DMS 273 (cell line): ENCODE measurements around the gene VWA8.
A peak's percentile ranks its signal among the peaks of the same experiment; 100 is the strongest.
"Not testable (repeated sequence)": the region's sequence is repeated elsewhere in the genome, so short reads cannot be mapped to it uniquely, and the experiment has no call there.

Experiments used
- DNase-seq: peaks from one replicate; lab custom pipeline; 2025; ENCODE audit not compliant: unreplicated experiment; lab: John Stamatoyannopoulos, UW

The VWA8 gene

DNA sequence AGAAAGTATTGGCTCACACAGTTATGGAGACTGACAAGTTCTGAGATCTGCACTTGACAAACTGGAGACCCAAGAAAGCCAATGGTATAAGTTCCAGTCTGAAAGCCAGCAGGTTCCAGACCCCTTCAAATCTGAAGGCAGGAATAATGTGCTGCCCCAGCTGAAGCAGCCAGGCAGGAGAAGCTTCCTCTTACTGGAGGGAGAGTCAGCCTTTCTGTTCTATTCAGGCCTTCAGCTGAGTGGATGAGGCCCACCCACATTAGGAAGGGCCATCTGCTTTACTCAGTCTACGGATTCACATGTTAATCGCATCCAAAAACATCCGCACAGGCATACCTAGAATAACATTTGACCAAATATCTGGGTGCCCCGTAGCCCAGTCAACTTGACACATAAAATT lies 8.2 kb upstream of the VWA8 start:
- no peak for DNase-seq

DNA sequence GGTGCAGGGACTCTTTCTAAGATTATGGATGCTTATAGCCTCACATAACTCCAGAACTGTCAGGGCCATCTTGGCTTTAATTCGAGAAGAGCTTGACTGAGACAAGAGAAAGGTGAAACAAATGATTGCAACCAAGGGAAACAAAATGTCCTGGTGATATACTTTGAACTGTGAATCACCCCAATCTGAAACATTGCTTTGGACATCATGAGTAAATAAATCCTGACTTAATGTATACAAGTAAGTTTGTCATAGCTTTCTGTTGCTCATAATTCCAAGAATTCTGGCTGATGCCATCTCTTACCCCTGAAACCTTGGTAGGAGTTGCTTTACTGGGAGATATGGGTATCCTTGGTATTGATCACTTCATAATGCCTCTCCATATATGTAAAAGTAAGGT lies 5.8 kb upstream of the VWA8 start:
- DNase-seq = no peak

DNA sequence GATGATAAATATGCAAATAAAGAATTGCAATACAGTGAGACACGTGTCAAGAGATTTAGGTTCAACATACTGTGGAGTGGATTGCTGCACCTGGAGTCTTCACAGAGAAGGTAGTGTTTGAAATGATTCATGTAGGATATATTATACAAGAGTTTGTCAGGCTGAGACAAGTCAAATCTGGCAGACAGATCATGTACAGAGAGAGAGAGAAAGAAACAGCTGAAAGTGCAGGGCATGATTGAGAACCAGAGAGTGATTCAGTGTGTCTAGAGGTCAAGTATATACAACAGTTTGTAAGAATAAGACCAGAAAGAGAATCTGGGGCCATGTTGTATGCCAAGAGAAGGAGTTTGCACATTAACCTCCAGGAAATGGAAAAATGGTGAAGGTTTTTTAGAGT lies 2.1 kb upstream of the VWA8 start:
- DNase-seq = no peak

DNA sequence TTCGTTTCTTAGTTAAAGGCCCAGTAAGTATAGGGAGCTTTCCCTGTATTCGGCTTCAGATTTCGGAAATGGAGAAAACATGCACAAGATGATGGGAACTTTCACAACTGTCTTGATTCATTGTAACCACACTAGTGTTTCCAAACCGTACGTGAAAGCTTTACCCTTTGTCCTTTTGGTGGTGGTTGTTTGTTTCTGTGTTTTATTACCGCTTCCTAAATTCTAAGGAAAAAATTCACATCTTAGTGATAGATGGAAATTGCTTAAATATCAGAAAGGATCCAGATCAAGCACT lies 504 bp upstream of the VWA8 start:
- DNase-seq = no peak

DNA sequence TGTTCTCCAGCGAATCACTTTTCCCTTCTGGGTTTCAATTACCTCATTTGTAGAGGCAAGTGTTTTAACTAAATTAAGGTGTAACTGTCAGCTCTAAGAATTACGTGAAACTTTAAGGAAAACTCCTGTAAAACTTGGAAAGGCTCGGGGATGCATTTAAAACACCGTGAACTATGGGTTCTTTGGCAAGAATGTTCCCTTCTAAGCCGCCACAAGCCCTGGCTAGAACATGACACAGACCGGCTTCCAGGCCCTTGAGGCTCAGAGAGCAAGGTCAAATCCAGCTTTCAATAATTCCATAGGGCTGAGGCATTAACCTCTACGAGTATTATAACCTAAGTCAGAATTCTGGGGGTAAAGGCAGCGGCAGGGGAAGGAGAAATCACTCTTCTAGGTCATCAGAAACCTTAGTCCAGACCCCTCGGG lies 685 bp downstream of the VWA8 start:
- DNase-seq = peak; percentile 54

DNA sequence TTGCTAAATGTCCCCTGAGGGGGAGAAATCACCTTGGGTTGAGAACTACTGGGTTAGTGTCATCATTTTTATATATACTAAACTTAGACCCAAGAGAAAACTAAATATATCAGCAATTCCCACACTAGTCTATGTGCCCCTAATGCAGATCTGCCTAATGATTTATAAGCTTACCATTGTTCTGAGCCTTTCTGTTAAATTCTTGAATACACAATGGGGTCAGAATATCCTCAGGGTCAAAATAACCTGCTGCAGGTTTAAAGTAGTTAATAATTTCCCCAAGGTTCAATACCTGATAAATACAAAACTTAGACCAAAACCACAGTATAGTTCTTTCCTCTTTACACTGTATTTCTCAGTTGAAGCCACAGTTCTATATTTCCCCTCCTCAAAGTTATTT lies 4.6 kb downstream of the VWA8 start:
- no peak for DNase-seq

DNA sequence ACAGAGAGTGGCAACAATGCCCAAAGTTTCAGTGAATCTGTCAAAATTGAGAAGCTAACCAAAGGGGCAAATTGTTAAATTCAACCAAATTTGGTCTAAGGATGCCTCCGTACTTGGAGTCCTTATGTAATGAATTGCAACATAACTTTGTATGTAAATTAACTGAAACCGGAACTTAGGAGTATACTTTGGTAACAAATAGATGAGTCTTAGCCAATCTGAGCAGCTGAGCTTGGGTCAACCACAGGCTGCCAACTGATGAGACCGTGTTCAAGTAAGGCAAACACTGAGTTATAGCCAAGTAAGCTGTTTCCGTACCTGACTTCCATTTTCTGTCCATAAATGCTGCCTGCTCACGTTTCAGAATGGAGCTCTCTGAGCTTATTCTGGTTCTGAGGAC lies 5.3 kb downstream of the VWA8 start:
- DNase-seq = no peak

DNA sequence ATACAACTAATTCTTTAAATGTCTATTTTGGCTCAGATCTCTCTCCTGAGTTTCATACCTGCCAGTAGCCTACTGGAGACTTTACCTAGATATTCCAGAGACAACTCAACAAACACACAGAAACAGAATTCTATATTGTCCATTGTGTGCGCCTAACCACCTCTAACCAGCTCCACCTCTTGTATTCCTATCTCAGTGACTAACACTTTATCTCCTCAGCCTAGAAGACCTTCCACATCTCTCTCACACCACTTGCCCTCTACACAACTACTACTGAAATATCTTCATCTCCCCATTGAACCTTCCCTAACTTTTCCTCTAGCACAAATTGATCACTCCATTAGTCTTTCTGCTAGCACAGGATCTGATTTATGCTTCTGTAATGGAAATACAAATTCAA lies 6.7 kb downstream of the VWA8 start:
- DNase-seq = no peak

DNA sequence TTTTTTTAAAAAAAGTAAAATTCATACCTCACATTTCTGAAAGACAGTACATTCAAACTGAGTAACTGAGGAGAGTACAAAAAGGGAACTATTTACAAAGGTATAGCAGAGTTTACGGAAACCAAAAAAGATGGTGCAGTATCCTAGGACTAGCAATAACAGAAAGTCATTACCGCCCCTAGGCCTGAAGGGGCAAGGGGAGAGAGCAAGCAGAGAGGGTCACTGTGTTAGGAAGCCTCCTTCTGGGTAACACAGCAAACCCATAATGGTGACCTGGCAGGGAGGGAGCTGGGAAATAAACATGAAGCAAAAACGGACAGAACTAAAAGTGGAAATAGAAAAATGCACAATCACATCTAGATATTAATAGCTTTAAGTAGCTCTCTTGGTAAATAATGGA lies 8.2 kb downstream of the VWA8 start:
- DNase-seq = no peak

DNA sequence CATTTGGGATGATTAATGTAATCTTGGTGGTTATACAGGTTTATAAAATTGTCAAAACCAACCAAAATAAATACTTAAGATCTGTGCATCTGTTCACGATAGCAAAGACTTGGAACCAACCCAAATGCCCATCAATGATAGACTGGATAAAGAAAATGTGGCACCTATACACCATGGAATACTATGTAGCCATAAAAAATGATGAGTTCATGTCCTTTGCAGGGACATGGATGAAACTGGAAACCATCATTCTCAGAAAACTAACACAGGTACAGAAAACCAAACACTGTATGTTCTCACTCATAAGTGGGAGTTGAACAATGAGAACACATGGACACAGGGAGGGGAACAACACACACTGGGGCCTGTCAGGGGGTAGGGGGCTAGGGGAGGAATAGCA lies 11.8 kb downstream of the VWA8 start:
- DNase-seq = not testable (repeated sequence)

DNA sequence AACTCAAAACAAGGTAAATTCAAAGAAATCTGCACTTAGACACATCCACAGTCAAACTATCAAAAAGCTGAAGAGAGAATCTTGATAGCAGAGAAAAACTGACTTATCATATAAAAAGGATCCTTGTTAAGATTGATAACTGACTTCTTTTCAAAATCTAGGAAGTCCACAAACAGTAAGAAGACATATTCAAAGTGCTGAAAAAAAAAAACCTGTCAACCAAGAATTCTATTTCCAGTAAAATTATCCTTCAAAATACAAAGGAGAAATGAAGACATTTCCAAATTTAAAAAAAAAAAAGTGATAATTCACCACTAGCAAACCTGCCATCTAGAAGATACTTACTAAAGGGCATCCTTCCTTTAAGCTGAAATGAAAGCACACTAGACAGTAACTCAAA lies 15.0 kb downstream of the VWA8 start:
- no peak for DNase-seq

DNA sequence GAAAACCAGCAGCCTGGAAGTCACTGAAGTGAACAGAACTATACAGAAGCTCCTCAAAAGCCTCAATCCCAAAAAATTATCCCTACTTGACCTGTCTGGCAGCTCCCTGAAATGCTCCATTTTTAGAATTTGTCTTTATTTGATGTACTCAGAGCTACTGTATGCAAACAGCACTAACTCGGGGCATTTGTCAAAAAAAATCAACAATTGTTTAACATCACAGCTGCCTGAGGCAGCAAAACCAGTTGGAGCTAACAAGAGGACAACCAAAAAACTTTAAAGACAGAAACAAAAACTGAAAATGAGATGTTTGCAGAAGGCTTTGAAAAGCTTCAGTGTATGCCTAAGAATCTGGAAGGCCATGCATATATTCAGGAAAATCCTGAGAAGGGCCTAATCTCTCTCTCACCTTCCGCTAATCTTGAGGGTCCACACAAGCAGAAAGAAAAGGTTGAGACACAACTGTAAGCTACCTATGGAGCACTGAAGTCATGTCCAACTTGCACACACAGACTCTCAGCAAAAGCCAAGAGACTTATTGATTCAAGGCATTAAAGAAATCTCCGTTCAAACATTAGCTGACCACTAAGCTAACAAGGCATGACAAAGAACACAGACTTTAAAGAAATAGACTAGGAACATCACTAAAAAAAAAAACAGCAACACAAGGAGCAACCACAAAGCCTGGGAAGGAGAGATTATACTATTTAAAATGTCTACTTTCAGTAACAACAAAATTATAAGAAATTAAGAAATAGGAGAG lies 16.1 kb downstream of the VWA8 start:
- no peak for DNase-seq

DNA sequence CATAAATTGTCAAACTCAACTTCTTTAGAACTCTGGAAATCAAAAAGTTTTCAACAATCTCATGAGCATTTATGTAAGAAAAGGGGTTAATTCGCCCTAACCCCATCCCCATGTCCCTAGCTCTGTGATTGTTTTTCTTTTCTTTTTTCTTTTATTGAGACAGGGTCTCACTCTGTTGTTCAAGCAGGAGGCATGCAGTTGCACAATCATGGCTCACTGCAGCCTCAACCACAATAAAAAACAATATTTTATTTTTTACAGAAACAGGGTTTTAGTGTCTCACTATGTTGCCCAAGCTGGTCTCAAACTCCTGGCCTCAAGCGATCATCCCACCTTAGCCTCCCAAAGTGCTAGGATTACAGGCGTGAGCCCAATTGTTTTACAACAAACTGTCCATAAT lies 16.7 kb downstream of the VWA8 start:
- no peak for DNase-seq

DNA sequence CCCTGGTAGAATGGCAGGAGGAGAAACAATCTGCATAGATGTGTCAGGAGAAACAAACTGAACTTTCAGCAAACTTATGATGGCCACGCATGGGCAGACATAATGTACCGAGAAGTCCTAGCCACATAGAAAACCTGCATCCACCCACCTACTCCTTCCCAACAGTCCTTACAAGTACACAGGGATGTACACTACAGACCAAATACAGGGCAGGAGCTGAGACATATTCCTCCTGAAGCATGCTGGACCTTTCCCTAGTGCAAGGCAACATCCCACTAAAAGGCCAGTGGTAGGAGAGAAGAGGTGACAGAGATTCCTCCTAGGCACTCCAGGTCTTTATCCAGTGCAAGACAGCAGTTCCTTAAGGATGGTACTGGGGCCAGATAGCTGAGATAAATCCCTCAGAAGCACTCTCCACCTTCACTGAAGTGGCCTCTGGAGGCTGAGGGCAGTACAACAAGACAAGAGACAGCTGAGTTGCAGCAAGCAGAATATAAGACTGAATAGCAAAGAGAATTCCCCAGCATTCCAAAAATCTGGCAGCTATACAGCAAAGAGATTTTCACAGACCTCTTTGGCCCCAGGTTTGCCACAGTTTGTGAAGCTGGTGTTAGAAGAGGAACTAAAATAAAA lies 18.3 kb downstream of the VWA8 start:
- peak; percentile 36 for DNase-seq

DNA sequence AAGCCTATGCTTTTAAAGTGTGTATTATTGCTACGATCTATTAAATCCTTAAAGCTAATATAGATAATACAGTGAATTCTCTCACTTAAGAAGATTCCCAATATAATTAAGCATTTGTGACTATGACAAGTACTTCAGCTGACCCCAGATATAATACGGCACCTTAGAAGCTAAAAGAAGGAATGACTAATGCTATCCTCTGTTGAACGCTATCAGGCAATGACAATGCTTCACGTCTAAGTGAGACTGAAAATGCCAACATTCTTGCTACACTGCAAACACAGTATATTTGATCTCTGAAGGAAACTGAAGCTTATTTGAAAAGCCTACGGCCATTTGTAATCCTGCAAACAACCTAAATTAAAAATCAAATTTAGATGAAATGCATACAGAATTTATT lies 19.7 kb downstream of the VWA8 start:
- DNase-seq = no peak

DNA sequence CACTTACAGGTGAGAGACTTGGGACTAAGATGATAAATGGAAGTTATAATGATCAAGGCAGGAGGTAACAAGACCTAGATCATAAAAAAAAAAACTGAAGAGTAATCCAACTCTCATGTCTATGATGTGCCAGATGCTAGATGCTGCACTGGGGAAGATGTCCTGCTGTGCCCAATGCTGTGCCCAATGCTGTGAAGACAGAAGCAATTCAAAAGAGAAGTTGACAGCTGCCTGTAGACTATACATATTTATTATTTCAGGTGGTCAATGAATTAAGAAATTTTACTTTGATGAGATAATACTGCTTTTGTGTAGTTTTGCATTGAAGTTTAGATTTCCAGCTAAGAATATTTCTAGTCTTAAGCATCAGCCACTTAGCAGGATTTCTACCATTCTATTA lies 21.5 kb downstream of the VWA8 start:
- DNase-seq = peak; percentile 68

DNA sequence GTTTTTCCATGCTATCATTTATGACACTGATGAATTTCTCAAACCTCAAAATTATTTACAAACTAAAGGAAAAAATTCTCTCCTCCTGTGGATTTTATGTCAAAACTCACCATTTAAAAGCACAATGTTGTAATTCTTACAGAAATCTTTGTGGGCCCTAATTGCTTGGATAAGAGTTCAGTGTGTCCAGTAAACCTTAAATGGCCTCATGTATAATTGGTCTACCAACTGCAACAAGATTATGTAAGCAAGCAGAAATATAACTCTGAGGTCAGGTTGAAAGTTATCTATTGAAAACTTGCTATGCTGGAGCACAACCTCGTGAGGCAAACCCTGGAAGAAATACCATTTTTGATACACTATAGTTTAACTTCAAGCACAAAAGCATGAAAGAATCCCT lies 22.0 kb downstream of the VWA8 start:
- no peak for DNase-seq

DNA sequence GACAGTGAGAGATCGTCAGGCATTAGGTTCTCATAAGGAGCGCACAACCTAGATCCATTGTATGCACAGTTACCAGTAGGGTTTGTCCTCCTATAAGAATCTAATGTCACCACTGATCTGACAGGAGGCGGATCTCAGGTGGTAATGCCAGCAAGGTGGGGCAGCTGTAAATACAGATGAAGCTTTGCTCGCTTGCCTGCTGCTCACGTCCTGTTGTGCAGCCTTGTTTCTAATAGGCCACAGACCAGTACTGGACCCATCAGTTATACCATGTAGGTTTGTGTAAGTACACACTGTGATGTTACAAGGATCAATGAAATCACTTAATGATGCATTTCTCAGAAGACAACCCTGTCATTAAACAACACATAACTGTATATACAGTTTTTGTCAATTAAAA lies 23.5 kb downstream of the VWA8 start:
- DNase-seq = no peak

DNA sequence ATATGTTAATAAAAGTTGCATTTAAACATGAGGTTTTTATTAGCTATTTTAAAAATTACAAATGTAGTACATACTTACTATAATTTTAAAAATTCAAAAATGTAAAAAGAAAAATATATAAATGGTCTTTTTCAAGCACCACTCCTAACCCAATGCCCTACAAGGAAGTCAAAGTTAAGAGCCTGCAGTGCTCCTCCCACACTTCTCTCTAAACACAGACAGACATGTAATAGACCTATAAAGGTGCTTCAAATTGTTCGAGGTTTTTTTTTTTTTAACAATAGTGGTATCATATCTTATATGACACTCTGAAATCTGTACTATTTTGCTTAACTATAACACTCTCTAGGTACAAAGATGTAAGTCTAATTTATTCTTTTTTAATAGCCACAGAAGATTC lies 25.4 kb downstream of the VWA8 start:
- no peak for DNase-seq

DNA sequence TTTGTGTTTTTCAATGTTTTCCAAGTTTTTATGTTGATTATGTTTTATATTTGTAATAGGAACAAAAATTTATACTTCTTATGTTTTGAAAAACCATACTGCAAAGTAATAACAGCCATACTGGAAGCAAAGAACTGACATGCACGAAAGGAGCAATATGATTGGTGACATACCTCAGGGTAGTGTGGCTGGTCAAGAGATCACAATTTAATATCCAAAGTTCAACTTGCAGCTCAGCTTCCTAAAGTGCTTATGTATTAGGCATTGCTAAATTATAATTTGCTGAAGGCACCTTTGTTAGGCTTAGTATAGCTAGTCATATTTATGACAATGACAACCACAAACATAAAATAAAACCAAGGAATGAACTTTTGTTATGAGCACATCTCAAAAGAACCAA lies 25.9 kb downstream of the VWA8 start:
- DNase-seq = no peak

DNA sequence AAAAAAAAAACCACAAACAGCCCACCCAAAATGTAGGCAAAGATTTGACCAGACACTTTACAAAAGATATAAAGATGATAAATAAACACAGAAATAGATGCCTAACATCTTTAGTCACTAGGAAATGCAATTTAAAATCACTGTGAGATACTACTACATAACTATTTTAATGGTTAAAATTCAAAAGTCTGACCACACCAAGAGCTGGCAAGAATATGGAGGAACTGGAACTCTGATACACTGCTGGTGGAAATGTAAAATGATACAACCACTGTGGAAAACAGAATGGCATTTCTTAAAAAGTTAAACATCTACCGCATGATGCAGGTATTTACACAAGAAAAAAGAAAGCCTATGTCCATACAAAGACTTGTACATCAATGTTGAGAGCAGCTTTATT lies 26.8 kb downstream of the VWA8 start:
- no peak for DNase-seq

DNA sequence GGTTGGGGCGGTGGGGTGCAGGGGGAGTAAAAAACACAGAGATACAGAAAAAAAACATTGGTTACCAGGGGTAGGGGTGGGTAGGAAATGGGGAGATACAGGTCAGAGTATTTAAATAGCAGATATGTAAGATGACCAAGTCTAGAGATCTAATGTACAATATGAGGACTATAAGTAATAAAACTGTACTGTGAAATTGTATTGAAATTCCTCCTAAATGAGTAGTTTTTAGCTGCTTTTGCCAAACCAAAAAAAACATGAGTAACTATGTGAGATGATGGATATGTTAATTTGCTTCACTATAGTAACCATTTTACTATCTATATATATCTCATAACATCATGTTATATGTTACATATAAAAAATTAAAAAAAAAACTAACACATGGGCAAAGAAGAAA lies 29.6 kb downstream of the VWA8 start:
- no peak for DNase-seq

DNA sequence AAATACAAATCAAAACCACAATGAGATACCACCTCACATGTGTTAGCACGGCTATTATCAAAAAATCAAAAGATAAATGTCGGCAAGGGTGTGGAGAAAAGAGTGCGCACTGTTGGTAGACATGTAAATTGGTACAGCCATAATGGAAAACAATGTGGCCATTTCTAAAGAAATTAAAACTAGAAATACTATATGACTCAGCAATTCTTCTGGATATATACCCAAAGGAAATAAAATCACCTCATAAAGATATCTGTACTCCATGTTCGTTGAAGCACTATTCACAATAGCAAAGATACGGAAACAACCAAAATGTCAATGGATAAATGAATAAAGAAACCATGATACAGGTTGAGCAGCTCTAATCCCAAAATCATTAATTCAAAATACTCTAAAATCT lies 30.8 kb downstream of the VWA8 start:
- DNase-seq = no peak
